SK-N-SH (cell line): Measurements from ENCODE around the gene KCND3. TPM values are rescaled to one million over a fixed set of nuclear protein-coding genes. Genes with fewer than 3 reads are reported as not detected.
A peak's percentile ranks its signal among the peaks of the same experiment; 100 is the strongest.

ENCODE experiments used
- CTCF ChIA-PET: fragments of 300-600, 350-600 bp; formaldehyde crosslinking; extraction: SDS; loops from one replicate; lab custom pipeline; 2021; lab: Yijun Ruan, JAX
- POLR2A ChIA-PET: fragments of 350-600 bp; sonication (Branson Sonifier 250); formaldehyde crosslinking; extraction: SDS; loops from one replicate; lab custom pipeline; 2020; ENCODE audit warnings: antibody characterized with exemption, inconsistent platforms; lab: Yijun Ruan, JAX
- DNase-seq: peaks from one replicate; pipeline ENCODE4 v3.0.0; 2012
- H2AFZ ChIP-seq: fragments of 200-600 bp; sonication (generic); 2 replicates; pipeline ENCODE4 v1.8.1; 2016; ENCODE audit warnings: antibody characterized with exemption, mild to moderate bottlenecking, low read depth
- H3F3A ChIP-seq: fragments of 200-600 bp; sonication (generic); replicated peaks from 2 replicates; pipeline ENCODE3; 2016; ENCODE audit warnings: antibody characterized with exemption, mild to moderate bottlenecking; ENCODE audit not compliant: insufficient read depth
- H3K27ac ChIP-seq, 2 experiments: fragments of 200-500 bp in 1 of 2; fragments of 200-600 bp in 1 of 2; sonication (Bioruptor generic) in 1 of 2; sonication (generic), shearing (Covaris generic) in 1 of 2; 2 replicates each; pipeline versions ENCODE4 v1.5.1 to v1.6.1; 2014 to 2016; ENCODE audit warnings: low read depth in 2 of 2, inconsistent platforms in 1 of 2, low read length in 1 of 2, mild to moderate bottlenecking in 1 of 2, mixed read lengths in 1 of 2
- H3K27me3 ChIP-seq: fragments of 200-600 bp; sonication (generic), shearing (Covaris generic); 2 replicates; pipeline ENCODE4 v1.6.1; 2016; ENCODE audit warnings: mixed run types; ENCODE audit not compliant: insufficient read depth
- H3K36me3 ChIP-seq, 2 experiments: fragments of 200-500 bp in 1 of 2; fragments of 200-600 bp in 1 of 2; sonication (Bioruptor generic) in 1 of 2; sonication (generic) in 1 of 2; replicated peaks in 1 of 2; 2 replicates each; pipeline versions ENCODE3 to v1.5.1; 2014 to 2016; ENCODE audit warnings: low read length in 1 of 2, mild to moderate bottlenecking in 1 of 2; ENCODE audit not compliant: insufficient read depth in 2 of 2, control insufficient read depth in 1 of 2
- H3K4me1 ChIP-seq, 2 experiments: fragments of 200-500 bp in 1 of 2; fragments of 200-600 bp in 1 of 2; sonication (Bioruptor generic) in 1 of 2; sonication (generic), shearing (Covaris generic) in 1 of 2; 2 replicates each; pipeline versions ENCODE4 v1.5.1 to v1.6.1; 2014 to 2016; ENCODE audit warnings: low read depth in 1 of 2, low read length in 1 of 2, mixed run types in 1 of 2; ENCODE audit not compliant: insufficient read depth in 2 of 2, control insufficient read depth in 1 of 2
- H3K4me2 ChIP-seq: fragments of 200-600 bp; sonication (generic), shearing (Covaris generic); 2 replicates; pipeline ENCODE4 v1.6.1; 2017; ENCODE audit warnings: mixed run types
- H3K4me3 ChIP-seq, 2 experiments: fragments of 200-500 bp in 1 of 2; fragments of 200-600 bp in 1 of 2; sonication (Bioruptor generic) in 1 of 2; sonication (generic), shearing (Covaris generic) in 1 of 2; 2 replicates each; pipeline versions ENCODE4 v1.5.1 to v1.8.1; 2014 to 2016; ENCODE audit warnings: low read depth in 2 of 2, inconsistent platforms in 1 of 2, low read length in 1 of 2, mild to moderate bottlenecking in 1 of 2, mixed read lengths in 1 of 2, moderate library complexity in 1 of 2
- H3K79me2 ChIP-seq: fragments of 200-600 bp; sonication (generic); 2 replicates; pipeline ENCODE4 v1.8.1; 2017; ENCODE audit warnings: mild to moderate bottlenecking; ENCODE audit not compliant: insufficient read depth
- H3K9ac ChIP-seq: fragments of 200-600 bp; sonication (generic); 2 replicates; pipeline ENCODE4 v1.6.1; 2017; ENCODE audit warnings: mixed run types
- H3K9me2 ChIP-seq: fragments of 200-600 bp; sonication (generic); 2 replicates; pipeline ENCODE4 v1.6.1; 2017; ENCODE audit warnings: mixed run types
- H3K9me3 ChIP-seq: fragments of 200-600 bp; sonication (generic); 2 replicates; pipeline ENCODE4 v1.6.1; 2017; ENCODE audit warnings: mixed run types, mild to moderate bottlenecking, moderate library complexity
- H4K20me1 ChIP-seq: fragments of 200-600 bp; sonication (generic); 2 replicates; pipeline ENCODE4 v1.6.1; 2017; ENCODE audit warnings: mild to moderate bottlenecking, mixed run types; ENCODE audit not compliant: insufficient read depth
- CHD2 ChIP-seq: fragments of 150-350 bp; IDR thresholded peaks from 2 replicates; pipeline ENCODE4 v1.6.1; 2018; ENCODE audit warnings: low read length; ENCODE audit not compliant: partially characterized antibody
- CTCF ChIP-seq: fragments of 200-600 bp; sonication (generic); IDR thresholded peaks from 2 replicates; pipeline ENCODE4 v1.6.1; 2017; ENCODE audit warnings: antibody characterized with exemption, mild to moderate bottlenecking, moderate library complexity
- EZH2phosphoT487 ChIP-seq: fragments of 200-600 bp; sonication (generic); IDR thresholded peaks from 2 replicates; pipeline ENCODE4 v1.6.1; 2017; ENCODE audit warnings: low read depth, mixed run types, mild to moderate bottlenecking, antibody characterized with exemption, moderate library complexity, borderline replicate concordance
- FOXJ3 ChIP-seq: sonication (generic); formaldehyde crosslinking; IDR thresholded peaks from 2 replicates; pipeline ENCODE4 v1.5.1; 2020; ENCODE audit warnings: mild to moderate bottlenecking, missing genetic modification reagents
- MAX ChIP-seq: IDR thresholded peaks from 2 replicates; pipeline ENCODE4 v1.4.0; 2012; ENCODE audit warnings: low read depth
- MXI1 ChIP-seq: IDR thresholded peaks from 2 replicates; pipeline ENCODE4 v1.6.1; 2012; ENCODE audit warnings: mild to moderate bottlenecking, low read depth, low read length, improper control_type of control experiment
- NRF1 ChIP-seq: IDR thresholded peaks from 2 replicates; pipeline ENCODE4 v1.6.1; 2012; ENCODE audit warnings: low read depth, mild to moderate bottlenecking, low read length
- RAD21 ChIP-seq: IDR thresholded peaks from 2 replicates; pipeline ENCODE4 v1.6.1; 2012; ENCODE audit warnings: mild to moderate bottlenecking, low read length
- RFX5 ChIP-seq: IDR thresholded peaks from 2 replicates; pipeline ENCODE4 v1.6.1; 2012; ENCODE audit warnings: mild to moderate bottlenecking, improper control_type of control experiment, low read length
- RXRA ChIP-seq: IDR thresholded peaks from 2 replicates; pipeline ENCODE4 v1.4.0; 2012; ENCODE audit warnings: low read depth, mild to moderate bottlenecking, borderline replicate concordance
- SIN3A ChIP-seq: IDR thresholded peaks from 2 replicates; pipeline ENCODE4 v1.6.1; 2012; ENCODE audit warnings: low read depth, mild to moderate bottlenecking, low read length, moderate library complexity, borderline replicate concordance
- TAF1 ChIP-seq: IDR thresholded peaks from 2 replicates; pipeline ENCODE4 v1.6.1; 2012; ENCODE audit warnings: low read depth, mild to moderate bottlenecking, low read length, moderate library complexity, borderline replicate concordance
- TEAD4 ChIP-seq: IDR thresholded peaks from 2 replicates; pipeline ENCODE4 v1.4.0; 2012; ENCODE audit warnings: mild to moderate bottlenecking, borderline replicate concordance; ENCODE audit not compliant: insufficient read depth
- WGBS: methylation state at CpG from one replicate; pipeline ENCODE4 v1.1.6; 2017; ENCODE audit warnings: low lambda C conversion rate; 5-methylcytosine and 5-hydroxymethylcytosine counted together
- polyA plus RNA-seq, 3 experiments: library from polyadenylated mRNA; depleted of rRNA; stranded (reverse); fragments of >200 nt; gene quantifications; 2 replicates each; pipeline ENCODE4 v1.2.3, GENCODE V29; 2012
- TF ChIP-seq, protein P1 (sequence below): IDR thresholded peaks from 2 replicates; pipeline ENCODE4 v1.4.0; 2012; ENCODE audit warnings: low read depth, borderline replicate concordance
- TF ChIP-seq, protein P2 (sequence below): IDR thresholded peaks from 2 replicates; pipeline ENCODE4; 2012

The KCND3 gene
- polyA plus RNA-seq, 1 of the 3 experiments (the other 2 are of a cell fraction), result not detected

DNA sequence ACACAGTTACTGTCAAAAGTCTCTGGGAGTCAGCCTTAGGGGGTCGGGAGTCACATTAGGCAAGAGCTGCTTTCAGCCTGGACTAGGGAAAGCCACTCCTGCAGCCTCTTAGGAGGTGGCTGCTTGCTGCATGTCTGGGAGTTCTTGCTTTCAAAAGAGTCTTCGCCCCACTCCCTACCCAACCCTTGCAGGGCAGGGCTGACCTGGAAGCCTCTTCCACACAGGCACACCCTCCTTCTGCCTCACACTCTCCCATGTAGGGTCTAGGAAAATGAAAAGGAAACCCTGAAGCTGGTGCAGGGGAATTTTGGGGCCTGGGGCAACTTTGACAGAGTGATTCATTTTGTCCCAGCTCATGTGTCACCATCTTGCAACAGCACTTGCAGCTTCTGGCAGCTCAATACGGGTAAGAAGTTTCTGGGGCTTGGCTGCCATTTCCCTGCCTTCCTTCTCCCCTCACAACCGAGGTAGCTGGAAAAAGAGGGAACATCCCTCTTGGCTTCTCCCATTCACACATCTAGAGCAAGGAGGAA lies 37.3 kb downstream of the KCND3 start:
- H3K27me3 ChIP-seq, result no peaks in the 10 kb centered on the region; the same call in 1 of the 2 replicates
- no peaks in the 10 kb centered on the region for H4K20me1 ChIP-seq

DNA sequence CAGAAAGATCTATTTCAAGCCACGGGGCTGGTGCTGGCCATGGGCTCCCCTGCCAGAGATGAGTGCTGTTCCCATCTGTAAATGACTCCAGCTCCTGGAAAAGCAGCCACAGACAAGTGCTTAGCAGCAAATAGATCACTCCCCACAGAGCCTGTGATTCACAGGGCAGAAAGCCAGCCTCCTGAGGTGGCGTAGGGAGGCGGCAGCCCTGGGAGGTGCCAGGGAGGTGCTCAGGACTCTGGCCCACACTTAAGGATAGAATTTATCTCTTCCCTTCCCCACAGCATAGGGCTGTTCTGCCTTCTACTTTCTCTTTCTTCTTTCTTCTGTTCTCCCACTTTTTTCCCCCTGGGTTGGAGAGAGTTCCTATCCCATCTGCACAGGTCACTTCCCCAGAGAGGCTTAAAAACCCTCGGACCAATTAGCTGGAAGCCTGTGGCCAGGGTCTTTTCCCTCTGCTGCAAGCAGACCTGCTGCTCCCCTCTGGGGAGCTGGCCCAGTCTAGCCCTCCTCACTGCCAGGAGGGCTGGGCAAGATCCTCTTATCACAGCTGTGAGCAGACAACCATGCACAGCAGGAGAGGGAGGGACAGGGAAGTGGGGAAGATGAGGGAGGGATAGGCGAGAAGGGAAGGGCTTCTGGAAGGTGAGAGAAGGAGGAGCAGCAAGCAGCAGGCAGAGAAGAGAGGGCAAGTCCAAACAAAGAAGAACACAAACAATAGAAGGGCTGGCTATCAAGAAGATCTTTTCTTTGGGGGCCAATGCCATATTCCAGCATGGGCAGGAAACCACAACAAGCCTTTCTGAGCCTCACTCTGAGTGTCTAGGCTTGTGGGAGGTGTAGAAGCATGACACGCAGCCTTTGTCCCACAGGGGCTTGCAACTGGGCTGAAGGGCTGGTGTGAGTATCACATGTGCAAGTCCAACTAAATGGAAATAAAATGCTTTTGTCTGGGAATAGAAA lies 41.0 kb downstream of the KCND3 start:
- no peaks in the 10 kb centered on the region; the same call in 1 of the 2 replicates for H3K27me3 ChIP-seq
- no peak overlapping the region for H3K9ac ChIP-seq
- ChIA-PET CTCF (no interaction called here), POLR2A (no interaction called here)
- H3K4me1 ChIP-seq, result peaks cover 0 to 9% of the 10 kb centered on the region in 2 experiments; a peak in 1 of 4 replicates
- WGBS, result 19% methylated on average over 5 of the region's 6 CpGs
- H4K20me1 ChIP-seq, result no peaks in the 10 kb centered on the region
- H2AFZ ChIP-seq, result no peak overlapping the region
- H3K79me2 ChIP-seq, result no peaks in the 10 kb centered on the region
- no peaks in the 10 kb centered on the region for H3K9me2 ChIP-seq
- H3F3A ChIP-seq, result no peaks in the 10 kb centered on the region
- no peaks in the 10 kb centered on the region for H3K36me3 ChIP-seq
- TF ChIP-seq, protein P1, sequence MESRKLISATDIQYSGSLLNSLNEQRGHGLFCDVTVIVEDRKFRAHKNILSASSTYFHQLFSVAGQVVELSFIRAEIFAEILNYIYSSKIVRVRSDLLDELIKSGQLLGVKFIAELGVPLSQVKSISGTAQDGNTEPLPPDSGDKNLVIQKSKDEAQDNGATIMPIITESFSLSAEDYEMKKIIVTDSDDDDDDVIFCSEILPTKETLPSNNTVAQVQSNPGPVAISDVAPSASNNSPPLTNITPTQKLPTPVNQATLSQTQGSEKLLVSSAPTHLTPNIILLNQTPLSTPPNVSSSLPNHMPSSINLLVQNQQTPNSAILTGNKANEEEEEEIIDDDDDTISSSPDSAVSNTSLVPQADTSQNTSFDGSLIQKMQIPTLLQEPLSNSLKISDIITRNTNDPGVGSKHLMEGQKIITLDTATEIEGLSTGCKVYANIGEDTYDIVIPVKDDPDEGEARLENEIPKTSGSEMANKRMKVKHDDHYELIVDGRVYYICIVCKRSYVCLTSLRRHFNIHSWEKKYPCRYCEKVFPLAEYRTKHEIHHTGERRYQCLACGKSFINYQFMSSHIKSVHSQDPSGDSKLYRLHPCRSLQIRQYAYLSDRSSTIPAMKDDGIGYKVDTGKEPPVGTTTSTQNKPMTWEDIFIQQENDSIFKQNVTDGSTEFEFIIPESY, result no peak
- no peak for TF ChIP-seq TEAD4
- no peak for TF ChIP-seq CHD2
- no peak for TF ChIP-seq CTCF
- TF ChIP-seq, protein P2, sequence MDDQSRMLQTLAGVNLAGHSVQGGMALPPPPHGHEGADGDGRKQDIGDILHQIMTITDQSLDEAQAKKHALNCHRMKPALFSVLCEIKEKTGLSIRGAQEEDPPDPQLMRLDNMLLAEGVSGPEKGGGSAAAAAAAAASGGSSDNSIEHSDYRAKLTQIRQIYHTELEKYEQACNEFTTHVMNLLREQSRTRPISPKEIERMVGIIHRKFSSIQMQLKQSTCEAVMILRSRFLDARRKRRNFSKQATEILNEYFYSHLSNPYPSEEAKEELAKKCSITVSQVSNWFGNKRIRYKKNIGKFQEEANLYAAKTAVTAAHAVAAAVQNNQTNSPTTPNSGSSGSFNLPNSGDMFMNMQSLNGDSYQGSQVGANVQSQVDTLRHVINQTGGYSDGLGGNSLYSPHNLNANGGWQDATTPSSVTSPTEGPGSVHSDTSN, result no peak
- TF ChIP-seq TAF1, result no peak
- no peak for TF ChIP-seq MAX
- TF ChIP-seq RXRA, result no peak
- no peak for TF ChIP-seq EZH2phosphoT487
- TF ChIP-seq SIN3A, result no peak
- TF ChIP-seq RFX5, result no peak
- no peak for TF ChIP-seq MXI1
- TF ChIP-seq NRF1, result no peak
- TF ChIP-seq RAD21, result no peak
- no peak for TF ChIP-seq FOXJ3
- no peak overlapping the region for H3K27ac ChIP-seq
- no peak overlapping the region for H3K4me2 ChIP-seq
- no peaks in the 10 kb centered on the region for H3K9me3 ChIP-seq
- H3K4me3 ChIP-seq, result no peak overlapping the region
- peak; percentile 54 for DNase-seq

More for the DNA sequence above, 37.3 kb downstream of the KCND3 start:
- Histone ChIP-seq H3F3A (no peaks in the 10 kb centered on the region), H3K4me3 (no peak overlapping the region), H3K9me2 (no peaks in the 10 kb centered on the region), H2AFZ (no peak overlapping the region), H3K9me3 (no peaks in the 10 kb centered on the region), H3K4me1 (peaks cover 0 to 9% of the 10 kb centered on the region in 2 experiments; a peak in 1 of 4 replicates), H3K4me2 (no peak overlapping the region), H3K79me2 (no peaks in the 10 kb centered on the region), H3K9ac (no peak overlapping the region), H3K27ac (no peak overlapping the region), H3K36me3 (no peaks in the 10 kb centered on the region)
- no peak for DNase-seq
- POLR2A ChIA-PET, result no interaction called here
- 12% methylated on average over 3 of the region's 4 CpGs for WGBS
- CTCF ChIA-PET, result no interaction called here
- TF ChIP-seq RAD21, result no peak
